ENCODE data around the gene DAB1.

DAB1 gene

GRCh38 chr1:57072401-57073110 lies 351.3 kb downstream of the DAB1 start:
- DNase-seq (ENCODE audit: low spot score): no peak

GRCh38 chr1:57067863-57068262 lies 356.0 kb downstream of the DAB1 start:
- no peak for DNase-seq (ENCODE audit: low spot score)

- no peak for DNase-seq (ENCODE audit: low spot score)
These were observed 356.8 kb downstream of the DAB1 start for GRCh38 chr1:57066980-57067610.

GRCh38 chr1:57065442-57065841 lies 358.4 kb downstream of the DAB1 start:
- DNase-seq (ENCODE audit: low spot score): no peak

- DNase-seq (ENCODE audit: low spot score): no peak
These were observed 359.3 kb downstream of the DAB1 start for GRCh38 chr1:57064379-57065140.

- DNase-seq (ENCODE audit: low spot score): no peak
These were observed 360.3 kb downstream of the DAB1 start for GRCh38 chr1:57063406-57064125.

- DNase-seq (ENCODE audit: low spot score): peak; percentile 32
These were observed 362.5 kb downstream of the DAB1 start for GRCh38 chr1:57061369-57061768.

- no peak for DNase-seq (ENCODE audit: low spot score)
These were observed 363.4 kb downstream of the DAB1 start for GRCh38 chr1:57060451-57060850.

- DNase-seq (ENCODE audit: low spot score): no peak
These were observed 365.0 kb downstream of the DAB1 start for GRCh38 chr1:57058652-57059501.

GRCh38 chr1:57048856-57049255 lies 375.0 kb downstream of the DAB1 start:
- DNase-seq (ENCODE audit: low spot score): no peak

- DNase-seq (ENCODE audit: low spot score): no peak
These were observed 377.4 kb downstream of the DAB1 start for GRCh38 chr1:57046462-57046861.

GRCh38 chr1:57041901-57042300 lies 382.0 kb downstream of the DAB1 start:
- DNase-seq (ENCODE audit: low spot score): no peak

GRCh38 chr1:57040811-57041210 lies 383.0 kb downstream of the DAB1 start:
- DNase-seq (ENCODE audit: low spot score): no peak

GRCh38 chr1:57036641-57037579 lies 386.9 kb downstream of the DAB1 start:
- DNase-seq (ENCODE audit: low spot score): no peak

- no peak for DNase-seq (ENCODE audit: low spot score)
These were observed 389.1 kb downstream of the DAB1 start for GRCh38 chr1:57034713-57035112.

GRCh38 chr1:57033222-57034001 lies 390.4 kb downstream of the DAB1 start:
- no peak for DNase-seq (ENCODE audit: low spot score)

GRCh38 chr1:57026624-57027354 lies 397.1 kb downstream of the DAB1 start:
- no peak for DNase-seq (ENCODE audit: low spot score)

- no peak for DNase-seq (ENCODE audit: low spot score)
These were observed 399.0 kb downstream of the DAB1 start for GRCh38 chr1:57024855-57025254.

GRCh38 chr1:57024428-57024827 lies 399.4 kb downstream of the DAB1 start:
- DNase-seq (ENCODE audit: low spot score): no peak
